Hematopoietic multipotent progenitor cell treated with erythropoietin and hydrocortisone succinate and interleukin-3 and kit ligand, for 8 days (in vitro differentiated cells): ENCODE measurements around the gene METTL21C.

Experiments
- DNase-seq: peaks from one replicate; pipeline ENCODE4 v3.0.0-alpha.2; 2015

METTL21C gene

GRCh38 chr13:102694937-102695336, at the start of gene METTL21C:
Gene METTL21C, minus strand, starts transcription at chr13:102695044. Its CDS starts 546 bp downstream, at chr13:102694498.
- no peak for DNase-seq

GRCh38 chr13:102742506-102742905, 47.7 kb upstream of the METTL21C start:
- DNase-seq, result no peak

GRCh38 chr13:102742101-102742500, 47.3 kb upstream of the METTL21C start:
- DNase-seq, result no peak

GRCh38 chr13:102729560-102730270, 34.9 kb upstream of the METTL21C start:
- no peak for DNase-seq

GRCh38 chr13:102726430-102726829, 31.6 kb upstream of the METTL21C start:
- peak; percentile 39 for DNase-seq

GRCh38 chr13:102724923-102725322, 30.1 kb upstream of the METTL21C start:
- DNase-seq, result peak; percentile 45

- DNase-seq, result no peak
Observed at GRCh38 chr13:102721800-102722231, 27.0 kb upstream of the METTL21C start.

GRCh38 chr13:102718746-102719145, 23.9 kb upstream of the METTL21C start:
- DNase-seq, result no peak

GRCh38 chr13:102715447-102715846, 20.6 kb upstream of the METTL21C start:
- no peak for DNase-seq

GRCh38 chr13:102710261-102710679, 15.4 kb upstream of the METTL21C start:
- no peak for DNase-seq

- no peak for DNase-seq
Observed at GRCh38 chr13:102709536-102709935, 14.7 kb upstream of the METTL21C start.

- DNase-seq, result no peak
Observed at GRCh38 chr13:102708991-102709390, 14.1 kb upstream of the METTL21C start.

GRCh38 chr13:102708211-102708610, 13.4 kb upstream of the METTL21C start:
- no peak for DNase-seq

- DNase-seq, result no peak
Observed at GRCh38 chr13:102707467-102707866, 12.6 kb upstream of the METTL21C start.

- DNase-seq, result no peak
Observed at GRCh38 chr13:102704238-102705058, 9.6 kb upstream of the METTL21C start.

- DNase-seq, result no peak
Observed at GRCh38 chr13:102703726-102704035, 8.8 kb upstream of the METTL21C start.

- no peak for DNase-seq
Observed at GRCh38 chr13:102702965-102703725, 8.3 kb upstream of the METTL21C start.

GRCh38 chr13:102701331-102701730, 6.5 kb upstream of the METTL21C start:
- no peak for DNase-seq

- no peak for DNase-seq
Observed at GRCh38 chr13:102700088-102701031, 5.5 kb upstream of the METTL21C start.

GRCh38 chr13:102699504-102699903, 4.7 kb upstream of the METTL21C start:
- no peak for DNase-seq

- DNase-seq, result no peak
Observed at GRCh38 chr13:102698649-102698980, 3.8 kb upstream of the METTL21C start.

- no peak for DNase-seq
Observed at GRCh38 chr13:102697929-102698648, 3.2 kb upstream of the METTL21C start.
